ENCODE measurements around the gene METTL8.

Gene METTL8

GRCh38 chr2:171433763-171434012, at the start of gene METTL8:
Gene METTL8 (minus strand): TSS chr2:171433990. CDS start chr2:171392185, 41,805 bp downstream.
- H3K4me3 ChIP-seq (ENCODE audit: low read depth, low read length), result peak within 1 kb of the TSS; percentile 96
- no peak for TF ChIP-seq CTCF (conservative IDR thresholded peaks at IDR 0.05; ENCODE audit: low read depth, low read length)
- DNase-seq (ENCODE audit: low read depth), result no peak

GRCh38 chr2:171482877-171483276, 49.1 kb upstream of the METTL8 start:
- no peak for TF ChIP-seq CTCF (conservative IDR thresholded peaks at IDR 0.05; ENCODE audit: low read depth, low read length)
- DNase-seq (ENCODE audit: low read depth), result peak; percentile 27
- H3K4me3 ChIP-seq (ENCODE audit: low read depth, low read length), result no peak overlapping the region

- DNase-seq (ENCODE audit: low read depth), result peak; percentile 16
- H3K4me3 ChIP-seq (ENCODE audit: low read depth, low read length), result no peak overlapping the region
- no peak for TF ChIP-seq CTCF (conservative IDR thresholded peaks at IDR 0.05; ENCODE audit: low read depth, low read length)
Measured at GRCh38 chr2:171482308-171482707, 48.5 kb upstream of the METTL8 start.

- no peak for TF ChIP-seq CTCF (conservative IDR thresholded peaks at IDR 0.05; ENCODE audit: low read depth, low read length)
- no peak overlapping the region for H3K4me3 ChIP-seq (ENCODE audit: low read depth, low read length)
- no peak for DNase-seq (ENCODE audit: low read depth)
Measured at GRCh38 chr2:171480908-171481307, 47.1 kb upstream of the METTL8 start.

- no peak overlapping the region for H3K4me3 ChIP-seq (ENCODE audit: low read depth, low read length)
- TF ChIP-seq CTCF (conservative IDR thresholded peaks at IDR 0.05; ENCODE audit: low read depth, low read length), result no peak
- peak; percentile 14 for DNase-seq (ENCODE audit: low read depth)
Measured at GRCh38 chr2:171479154-171479814, 45.5 kb upstream of the METTL8 start.

GRCh38 chr2:171478345-171478744, 44.6 kb upstream of the METTL8 start:
- peak; percentile 52 for DNase-seq (ENCODE audit: low read depth)
- H3K4me3 ChIP-seq (ENCODE audit: low read depth, low read length), result no peak overlapping the region
- TF ChIP-seq CTCF (conservative IDR thresholded peaks at IDR 0.05; ENCODE audit: low read depth, low read length), result no peak

GRCh38 chr2:171475979-171476378, 42.2 kb upstream of the METTL8 start:
- no peak for DNase-seq (ENCODE audit: low read depth)
- no peak overlapping the region for H3K4me3 ChIP-seq (ENCODE audit: low read depth, low read length)
- TF ChIP-seq CTCF (conservative IDR thresholded peaks at IDR 0.05; ENCODE audit: low read depth, low read length), result no peak
